IPS-18c (cell line): ENCODE data around the gene RALGDS.

Experiments used
- H3K4me3 ChIP-seq: 2 replicates; pipeline ENCODE4 v1.7.0; 2013; ENCODE audit warnings: low read depth, mild to moderate bottlenecking, low read length, moderate library complexity; ENCODE audit not compliant: insufficient read depth
- H3K9me3 ChIP-seq: one replicate; pipeline ENCODE4 v1.6.1; 2013; ENCODE audit warnings: mild to moderate bottlenecking, low read length, moderate library complexity; ENCODE audit not compliant: control insufficient read depth, insufficient read depth

RALGDS gene

DNA sequence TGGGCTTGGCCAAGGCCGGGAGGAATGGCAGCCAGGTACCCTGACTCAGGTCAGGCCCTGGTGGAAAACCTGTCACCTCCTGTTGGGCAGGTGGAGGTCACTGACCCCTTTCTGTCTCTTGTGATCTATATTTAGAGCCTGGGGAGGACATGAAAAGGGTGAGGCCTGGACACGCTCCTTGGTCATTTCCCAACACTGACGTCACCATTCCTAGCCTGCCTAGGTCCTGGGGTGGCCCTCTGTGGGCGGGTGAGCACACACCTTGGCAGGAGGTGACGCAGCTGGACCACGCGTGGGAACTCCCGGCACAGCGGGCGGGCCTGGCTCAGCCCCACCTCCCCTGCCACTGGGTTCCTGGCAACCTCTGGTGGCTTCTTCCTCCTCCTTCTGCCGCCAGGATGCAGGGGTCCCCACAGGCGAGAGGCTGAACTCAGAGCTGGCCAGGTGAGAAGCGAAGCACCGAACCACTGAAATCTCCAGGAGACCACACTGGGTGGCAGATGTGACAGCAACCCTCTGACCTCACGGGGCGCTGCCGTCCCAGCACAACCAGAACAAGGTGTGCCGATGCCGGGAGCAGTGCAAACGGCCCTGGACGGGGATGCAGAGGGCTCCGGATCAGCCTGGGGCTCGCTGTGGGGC lies 6.4 kb upstream of the RALGDS start:
- Histone ChIP-seq H3K9me3 (no peaks in the 10 kb centered on the region), H3K4me3 (no peak overlapping the region)

DNA sequence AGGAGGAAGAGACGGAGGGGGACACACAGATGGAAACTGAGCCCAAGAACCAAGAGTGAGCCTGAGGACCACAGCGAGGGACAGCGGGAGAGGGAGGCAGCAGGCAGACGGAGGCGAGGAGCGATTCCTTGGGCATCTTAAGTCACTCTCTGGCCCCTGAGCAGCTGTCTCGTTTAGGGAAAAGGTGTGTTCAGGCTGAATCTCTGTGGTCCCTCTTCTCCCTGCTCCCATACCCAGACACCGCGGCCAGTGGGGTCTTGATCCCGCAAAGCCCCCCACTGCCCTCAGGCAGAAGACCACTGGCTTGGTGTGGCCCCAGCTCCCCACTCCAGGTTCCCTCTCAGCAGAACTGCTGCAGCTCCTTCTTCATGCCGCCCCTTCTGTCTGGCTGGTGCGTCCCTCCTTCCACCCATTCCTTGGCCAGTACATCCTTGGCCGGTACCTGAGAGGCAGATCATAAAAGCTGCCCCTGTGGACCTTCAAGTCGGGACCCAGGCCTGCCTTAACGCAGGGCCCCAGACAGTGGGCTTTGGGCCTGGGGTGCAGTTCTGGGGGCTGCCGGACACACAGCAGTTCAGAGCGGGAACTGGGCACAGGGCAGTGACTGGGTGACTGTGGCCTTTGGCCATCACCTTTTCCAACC lies 5.8 kb upstream of the RALGDS start:
- H3K9me3 ChIP-seq: no peaks in the 10 kb centered on the region
- H3K4me3 ChIP-seq: no peak overlapping the region

DNA sequence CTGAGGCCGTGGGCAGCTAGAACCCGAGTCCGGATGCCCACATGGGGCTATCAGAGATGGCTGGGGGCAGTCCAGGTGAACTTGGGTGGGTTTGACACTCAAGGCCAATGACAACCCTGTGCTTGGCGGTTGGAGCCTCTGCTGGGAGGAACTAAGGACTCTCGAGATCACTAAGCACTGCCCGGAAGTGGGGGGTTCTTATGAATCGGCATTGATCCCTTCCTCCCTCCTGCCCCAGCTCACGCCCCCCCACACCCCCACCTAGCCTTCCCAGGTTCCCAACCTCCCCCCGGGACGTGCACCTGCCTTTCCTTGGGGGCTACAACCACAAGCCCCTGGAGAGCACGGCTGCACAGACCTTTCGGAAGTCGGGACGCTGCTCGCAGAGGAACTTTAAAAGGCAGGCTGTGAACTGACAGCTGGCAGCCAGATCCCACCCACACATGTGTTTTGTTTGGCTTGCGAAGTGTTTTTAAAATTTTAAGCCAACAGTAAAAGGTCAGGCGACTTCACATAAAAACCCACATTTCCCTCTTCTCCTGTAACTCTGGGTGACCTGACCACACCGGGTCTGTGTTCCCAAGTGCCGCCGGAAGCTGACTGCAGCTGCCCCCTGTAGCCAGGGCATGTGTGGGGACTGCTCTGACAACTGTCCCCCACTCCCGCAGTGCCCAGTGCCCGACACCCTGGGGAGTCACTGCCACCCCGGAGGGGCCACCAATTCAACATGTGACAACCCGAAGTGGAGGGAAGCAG lies 5.1 kb upstream of the RALGDS start:
- Histone ChIP-seq H3K4me3 (no peak overlapping the region), H3K9me3 (no peaks in the 10 kb centered on the region)

DNA sequence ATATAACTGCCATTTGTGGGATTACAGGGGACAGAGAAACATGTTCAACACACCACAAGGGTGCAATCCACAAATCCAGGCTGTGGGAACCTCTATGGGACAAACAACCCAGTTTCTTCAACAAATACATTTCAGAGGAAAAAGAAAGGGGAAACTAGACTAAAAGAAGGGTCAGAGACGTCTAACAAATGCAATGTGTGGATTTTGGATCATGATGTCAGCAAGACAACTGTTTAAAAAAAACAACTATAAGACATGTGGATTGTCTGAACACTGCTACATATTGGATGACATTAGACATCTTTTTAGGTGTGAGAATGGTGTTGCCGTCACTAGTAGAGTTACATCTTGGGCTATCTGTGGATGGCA lies 3.9 kb upstream of the RALGDS start:
- Histone ChIP-seq H3K9me3 (no peaks in the 10 kb centered on the region), H3K4me3 (no peak overlapping the region)

DNA sequence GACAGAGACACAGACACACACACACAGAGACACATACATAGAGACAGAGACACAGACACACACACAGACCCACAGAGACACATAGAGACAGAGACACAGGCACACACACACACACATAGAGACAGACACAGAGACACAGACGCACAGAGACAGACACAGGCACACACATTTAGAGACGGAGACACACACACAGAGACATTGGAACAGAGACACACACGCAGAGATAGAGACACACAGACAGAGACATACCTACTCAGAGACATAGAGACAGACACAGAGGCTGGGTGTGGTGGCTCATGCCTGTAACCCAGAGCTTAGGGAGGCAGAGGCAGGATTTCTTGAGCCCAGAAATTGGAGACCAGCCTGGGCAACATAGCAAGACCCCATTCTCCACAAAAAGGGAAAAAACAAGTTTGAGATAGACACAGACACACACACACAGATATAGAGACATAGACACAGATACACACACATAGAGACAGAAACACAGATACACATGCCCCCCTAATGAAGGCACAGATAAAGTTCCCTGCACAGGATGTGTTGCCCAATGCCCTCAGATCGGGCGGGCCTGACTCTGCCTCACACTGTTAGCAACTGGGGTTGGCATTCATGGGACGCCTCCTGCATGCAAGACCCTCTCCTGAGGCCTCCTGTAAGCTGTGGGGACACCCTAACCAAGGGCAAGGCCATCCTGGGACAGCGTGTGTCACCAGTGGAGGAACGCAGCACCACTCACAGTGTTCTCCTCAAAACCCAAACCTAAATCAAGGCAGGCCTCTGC lies 3.3 kb upstream of the RALGDS start:
- Histone ChIP-seq H3K9me3 (no peaks in the 10 kb centered on the region), H3K4me3 (no peak overlapping the region)

DNA sequence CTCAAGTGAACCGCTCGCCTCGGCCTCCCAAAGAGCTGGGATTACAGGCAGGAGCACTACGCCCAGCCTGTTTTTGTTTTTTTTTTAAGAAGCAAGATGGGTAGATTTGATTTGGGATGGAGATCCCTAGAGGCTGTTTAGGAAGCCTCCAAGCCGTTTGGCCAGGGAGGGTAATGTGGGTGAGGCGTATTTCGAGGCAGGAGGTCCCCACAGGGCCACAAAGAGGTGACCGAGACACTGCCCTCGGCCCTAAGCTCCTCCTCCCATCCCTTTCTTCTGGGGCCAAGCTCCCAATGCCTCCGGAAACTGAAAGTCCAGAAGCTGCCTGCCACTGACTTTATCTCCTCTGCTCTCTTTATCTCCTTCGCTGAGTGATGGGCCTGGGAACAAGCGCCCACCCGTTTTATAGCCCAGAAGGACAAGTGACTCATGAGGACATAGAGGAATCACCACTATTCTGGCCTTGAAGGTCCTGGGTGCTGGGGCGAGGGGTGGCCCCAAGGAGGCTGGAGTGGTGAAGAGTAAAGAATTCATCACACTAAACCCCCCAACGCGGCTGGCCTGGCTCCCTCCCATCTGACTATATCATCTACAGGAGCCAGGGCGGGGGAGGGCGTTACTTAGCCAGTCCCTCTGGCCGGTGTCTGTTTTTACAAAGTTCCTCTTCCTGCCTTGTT lies 2.0 kb upstream of the RALGDS start:
- H3K4me3 ChIP-seq: no peak overlapping the region
- no peaks in the 10 kb centered on the region for H3K9me3 ChIP-seq

DNA sequence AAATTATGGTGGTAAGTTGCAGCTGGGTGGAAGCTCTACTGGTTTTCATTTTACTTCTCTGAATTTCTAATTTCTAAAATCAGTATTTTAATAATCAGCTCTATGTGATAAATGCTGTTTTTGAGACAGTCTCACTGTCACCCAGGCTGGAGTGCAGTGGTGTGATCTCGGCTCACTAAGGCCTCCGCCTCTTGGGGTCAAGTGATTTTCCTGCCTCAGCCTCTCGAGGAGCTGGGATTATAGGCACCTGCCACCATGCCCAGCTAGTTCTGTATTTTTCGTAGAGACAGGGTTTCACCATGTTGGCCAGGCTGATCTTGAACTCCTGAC lies 1.5 kb upstream of the RALGDS start:
- H3K4me3 ChIP-seq: no peak overlapping the region
- no peaks in the 10 kb centered on the region for H3K9me3 ChIP-seq

DNA sequence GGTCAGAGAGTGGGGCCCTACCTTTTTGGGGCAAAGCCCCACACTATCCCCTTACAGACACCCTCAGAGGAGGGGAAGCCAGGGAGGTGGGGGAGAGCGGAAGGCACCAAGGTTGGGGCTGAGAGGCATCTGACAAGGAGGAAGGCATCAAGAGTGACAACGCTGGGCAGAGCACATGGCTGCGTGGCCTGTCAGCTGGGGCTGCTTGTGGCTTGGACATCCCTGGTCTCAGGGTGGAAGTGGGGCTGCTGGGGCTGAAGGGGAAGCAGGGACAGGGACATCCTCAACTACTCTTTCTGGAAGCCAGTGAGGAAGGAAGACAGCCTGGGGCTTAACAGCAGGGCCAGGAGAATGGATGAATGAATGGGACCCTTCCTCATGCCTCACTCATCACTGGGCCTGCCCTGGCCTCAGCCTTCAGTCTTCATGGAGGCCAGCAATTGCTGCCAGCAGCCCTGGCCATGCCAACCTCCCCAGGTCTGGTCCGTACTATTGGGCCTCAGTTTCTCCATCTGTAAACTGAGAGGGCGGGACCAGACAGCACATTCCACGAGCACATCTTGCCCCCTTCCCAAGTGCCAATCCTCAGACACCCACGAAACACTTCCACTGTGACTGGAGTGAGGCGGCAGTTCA lies 993 bp upstream of the RALGDS start:
- Histone ChIP-seq H3K4me3 (no peak overlapping the region), H3K9me3 (no peaks in the 10 kb centered on the region)

DNA sequence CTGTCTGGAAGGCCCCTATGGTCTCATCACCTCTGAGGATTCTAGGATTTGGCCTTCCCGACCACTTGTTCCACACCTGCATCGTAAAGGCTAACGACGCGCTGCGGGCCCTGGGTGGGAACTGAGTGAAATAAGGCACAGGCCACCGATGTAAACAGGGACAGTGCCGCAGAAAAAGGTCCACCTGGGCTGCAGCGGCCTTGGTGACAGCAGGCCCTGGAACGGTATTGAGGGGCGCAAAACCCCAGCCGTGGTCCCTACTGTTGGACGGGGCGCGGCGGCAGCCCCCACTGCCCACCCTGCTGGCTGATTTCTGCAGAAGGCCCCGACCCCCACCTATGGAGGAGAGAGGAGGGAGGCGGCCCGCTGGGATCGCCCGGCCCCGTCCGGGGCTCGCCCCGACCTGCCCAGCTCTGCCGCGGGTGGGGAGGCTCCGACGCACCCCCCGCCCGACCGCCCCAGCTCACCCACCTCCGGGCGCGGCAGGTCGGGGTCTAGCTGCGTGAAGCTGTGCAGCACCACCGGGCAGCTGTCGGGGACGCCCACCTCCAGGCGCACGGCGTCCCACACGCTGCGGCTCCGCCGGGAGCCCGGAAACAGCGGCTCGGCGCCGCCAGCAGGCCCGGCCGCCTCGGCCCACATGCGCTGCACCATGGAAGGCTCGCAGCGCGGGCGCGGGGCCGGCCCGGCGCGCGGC lies 391 bp downstream of the RALGDS start:
- no peaks in the 10 kb centered on the region for H3K9me3 ChIP-seq

DNA sequence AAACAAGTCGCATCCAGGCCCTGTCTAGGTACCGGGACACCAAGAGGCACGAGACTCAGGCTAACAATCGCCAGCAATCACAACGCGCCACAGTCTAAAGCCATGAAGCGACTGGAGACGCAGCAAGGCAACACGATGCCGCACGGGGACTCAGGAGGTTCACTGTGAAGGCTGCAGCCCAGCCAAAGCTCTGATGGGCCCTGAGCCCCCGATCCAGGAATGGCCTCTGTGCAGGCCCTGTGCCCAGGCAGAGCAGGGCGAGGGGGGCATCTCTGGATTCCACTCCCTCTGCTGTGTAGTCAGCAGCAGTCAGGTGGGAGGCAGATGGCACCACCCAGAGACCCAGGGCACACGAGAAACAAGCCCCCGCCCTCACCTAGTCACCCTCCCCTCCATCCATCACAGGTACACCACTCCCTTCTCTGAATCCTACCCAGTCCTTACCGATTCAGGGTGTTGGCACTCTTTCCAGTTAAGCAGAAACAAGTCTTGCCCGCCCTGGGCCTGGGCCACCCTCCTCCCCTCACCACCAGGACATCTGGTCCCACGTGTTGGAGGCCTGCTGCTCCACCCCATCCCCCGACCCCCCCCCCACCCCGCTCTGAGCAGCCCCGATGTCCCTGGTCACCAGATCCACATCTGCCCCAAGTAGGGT lies 1.1 kb downstream of the RALGDS start:
- Histone ChIP-seq H3K9me3 (no peaks in the 10 kb centered on the region), H3K4me3 (no peak overlapping the region)

More for the DNA sequence above, 391 bp downstream of the RALGDS start:
- peak overlapping the region; percentile 66 for H3K4me3 ChIP-seq

DNA sequence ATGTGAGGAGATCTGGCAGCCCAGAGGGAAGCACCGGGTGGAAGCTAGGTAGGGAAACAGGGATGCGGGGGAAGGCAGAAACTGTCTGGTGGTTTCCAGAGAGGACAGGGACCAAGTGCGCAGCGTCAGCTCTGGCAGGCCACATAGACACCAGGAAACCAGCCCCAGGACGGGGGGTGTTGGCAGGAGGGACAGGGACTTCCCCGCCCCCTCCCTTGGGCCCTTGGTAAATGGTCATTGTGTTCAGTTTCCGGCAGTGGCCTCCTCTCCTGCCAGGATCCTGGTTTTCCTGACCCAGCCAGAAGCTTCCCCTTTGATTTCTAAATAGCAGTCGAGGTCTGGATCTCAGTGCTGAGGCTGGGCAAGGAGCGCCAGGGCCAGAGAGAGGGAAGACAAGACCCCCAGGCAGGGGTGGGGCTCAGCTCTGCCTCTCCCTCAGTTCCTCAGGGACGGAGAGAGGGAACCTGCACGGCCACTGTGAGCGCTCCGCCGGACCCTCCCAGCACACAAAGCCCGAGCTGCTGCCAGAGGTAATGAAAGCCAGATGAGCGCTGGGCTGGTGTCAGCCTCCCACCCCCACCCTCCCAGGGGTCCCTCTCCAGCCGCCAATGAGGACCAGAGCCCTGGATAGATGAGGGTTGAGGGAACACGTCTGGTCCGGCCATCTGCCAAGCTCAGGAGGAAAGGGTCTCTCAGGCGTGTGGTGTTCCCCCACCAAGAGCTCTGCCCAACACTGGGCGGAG lies 1.8 kb downstream of the RALGDS start:
- no peaks in the 10 kb centered on the region for H3K9me3 ChIP-seq
- H3K4me3 ChIP-seq: no peak overlapping the region

DNA sequence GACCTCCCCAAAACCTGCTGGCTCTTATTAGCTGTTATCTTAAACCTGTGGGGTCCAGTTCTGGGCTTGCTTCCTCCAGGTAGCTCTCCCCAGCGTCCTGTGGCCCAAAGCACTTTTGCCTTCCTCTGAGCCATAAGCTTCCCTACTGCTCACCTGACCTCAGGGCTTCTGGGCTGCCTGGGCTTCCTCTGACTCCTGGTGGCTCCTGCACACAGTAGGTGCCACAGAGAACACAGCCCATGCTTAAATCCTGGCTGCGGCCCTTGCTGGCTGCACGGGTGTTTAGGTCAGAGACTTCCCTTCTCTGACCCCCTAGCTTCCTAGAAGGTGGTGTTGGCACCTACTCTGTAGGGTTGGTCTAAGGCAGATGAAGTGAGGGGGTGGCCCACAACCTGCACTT lies 2.5 kb downstream of the RALGDS start:
- H3K9me3 ChIP-seq: no peaks in the 10 kb centered on the region
- H3K4me3 ChIP-seq: no peak overlapping the region

DNA sequence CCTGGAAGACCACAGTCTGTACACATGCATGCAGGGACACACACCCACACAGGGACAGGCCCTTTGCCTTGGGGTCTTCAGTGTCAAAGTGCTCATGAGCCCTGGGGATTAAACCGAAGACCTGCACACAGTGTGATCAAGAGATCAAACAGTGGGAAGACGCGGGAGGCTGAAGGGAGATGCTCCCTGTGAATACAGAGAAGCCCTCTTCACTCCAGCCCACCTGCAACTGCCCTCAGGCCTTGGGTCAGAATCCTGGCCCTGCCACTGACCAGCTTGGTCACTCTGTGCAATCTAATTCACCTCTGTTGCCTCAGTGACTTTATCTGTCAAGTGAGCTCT lies 2.9 kb downstream of the RALGDS start:
- Histone ChIP-seq H3K4me3 (no peak overlapping the region), H3K9me3 (no peaks in the 10 kb centered on the region)

DNA sequence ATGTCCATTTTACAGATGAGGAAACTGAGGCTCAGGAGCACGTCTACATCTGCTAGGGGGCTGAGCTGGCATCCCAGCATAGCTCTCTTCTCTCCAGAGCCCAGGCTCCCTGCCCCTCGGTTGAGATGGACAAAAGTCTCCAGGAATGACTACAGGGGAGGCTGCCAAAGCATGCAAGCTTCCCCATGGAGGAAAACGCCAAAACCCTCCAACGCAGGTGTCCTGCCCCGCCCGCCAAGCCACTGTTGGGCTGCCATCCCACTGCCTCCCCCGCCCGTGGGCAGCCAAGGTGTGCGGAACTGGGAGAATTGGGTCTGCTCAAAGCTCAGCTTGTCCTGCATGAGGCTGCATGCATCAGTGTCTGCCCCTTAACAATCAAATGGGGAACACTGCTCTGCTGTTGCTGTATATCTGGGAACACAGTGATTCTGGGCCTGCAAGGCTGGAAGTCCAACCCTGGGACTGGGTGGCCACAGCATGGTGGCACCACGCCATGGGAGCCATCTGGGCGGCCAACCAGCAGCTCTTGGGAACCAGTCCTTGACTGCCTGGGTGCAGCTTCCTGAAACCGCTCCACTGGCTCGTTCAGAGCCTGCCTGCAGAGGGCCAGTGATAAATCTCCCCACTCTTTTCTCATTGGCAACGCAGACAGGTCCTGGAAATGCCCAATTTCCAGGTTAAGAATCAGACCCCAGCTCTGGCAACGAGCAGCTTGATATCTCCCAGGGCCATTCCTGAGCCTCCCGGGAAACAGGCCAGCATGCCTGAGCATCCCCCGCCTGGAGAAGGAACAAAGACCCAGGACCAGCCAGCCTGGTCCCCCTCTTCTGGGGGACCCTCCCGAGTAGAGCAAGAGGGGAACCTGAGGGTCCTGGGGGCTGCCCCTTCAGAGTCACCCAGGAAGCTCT lies 3.5 kb downstream of the RALGDS start:
- H3K9me3 ChIP-seq: no peaks in the 10 kb centered on the region
- H3K4me3 ChIP-seq: no peak overlapping the region
